ENCODE data around the gene AHNAK.

AHNAK gene

GRCh38 chr11:62592989-62593421, 46.4 kb upstream of the AHNAK start:
- Histone ChIP-seq H3K27ac (ENCODE audit: low read depth, low read length, poor library complexity, severe bottlenecking) (peak overlapping the region; percentile 82), H3K9me3 (ENCODE audit: low read length) (no peaks in the 10 kb centered on the region), H3K4me2 (ENCODE audit: low read length) (peak overlapping the region; percentile 82; the same call in 1 of the 2 replicates), H3K4me1 (ENCODE audit: insufficient read depth, low read length, severe bottlenecking) (peaks cover 33% of the 10 kb centered on the region), H3K9ac (ENCODE audit: low read length) (peak overlapping the region; percentile 83; the same call in 1 of the 2 replicates), H2AFZ (ENCODE audit: low read length) (no peak overlapping the region), H3K9me2 (ENCODE audit: low read depth, low read length) (no peaks in the 10 kb centered on the region), H4K20me1 (ENCODE audit: insufficient read depth, low read length) (no peaks in the 10 kb centered on the region), H3K36me3 (ENCODE audit: insufficient read depth, low read length) (peaks cover 69% of the 10 kb centered on the region), H3F3A (ENCODE audit: insufficient read depth, low read length) (no peaks in the 10 kb centered on the region), H3K4me3 (ENCODE audit: low read depth, low read length, poor library complexity, severe bottlenecking) (no peak overlapping the region), H3K27me3 (ENCODE audit: insufficient read depth, low read length) (no peaks in the 10 kb centered on the region), H3K79me2 (ENCODE audit: insufficient read depth, low read length) (peaks cover 14% of the 10 kb centered on the region)
- TF ChIP-seq EZH2 (IDR thresholded peaks at IDR 0.05; ENCODE audit: borderline replicate concordance, low read length) (no peak), CTCF (IDR thresholded peaks at IDR 0.05; ENCODE audit: low read length) (no peak)

- peaks cover 33% of the 10 kb centered on the region for H3K4me1 ChIP-seq (ENCODE audit: insufficient read depth, low read length, severe bottlenecking)
- H3K9ac ChIP-seq (ENCODE audit: low read length), result peak overlapping the region; percentile 83
- no peaks in the 10 kb centered on the region for H4K20me1 ChIP-seq (ENCODE audit: insufficient read depth, low read length)
- H3F3A ChIP-seq (ENCODE audit: insufficient read depth, low read length), result no peaks in the 10 kb centered on the region
- peak overlapping the region; percentile 82 for H3K27ac ChIP-seq (ENCODE audit: low read depth, low read length, poor library complexity, severe bottlenecking)
- H3K9me3 ChIP-seq (ENCODE audit: low read length), result no peaks in the 10 kb centered on the region
- H3K4me2 ChIP-seq (ENCODE audit: low read length), result peak overlapping the region; percentile 82
- H2AFZ ChIP-seq (ENCODE audit: low read length), result no peak overlapping the region
- H3K27me3 ChIP-seq (ENCODE audit: insufficient read depth, low read length), result no peaks in the 10 kb centered on the region
- peaks cover 14% of the 10 kb centered on the region for H3K79me2 ChIP-seq (ENCODE audit: insufficient read depth, low read length)
- TF ChIP-seq EZH2 (IDR thresholded peaks at IDR 0.05; ENCODE audit: borderline replicate concordance, low read length), result no peak
- H3K36me3 ChIP-seq (ENCODE audit: insufficient read depth, low read length), result peaks cover 69% of the 10 kb centered on the region
- H3K9me2 ChIP-seq (ENCODE audit: low read depth, low read length), result no peaks in the 10 kb centered on the region
- H3K4me3 ChIP-seq (ENCODE audit: low read depth, low read length, poor library complexity, severe bottlenecking), result peak overlapping the region; percentile 65
Measured at GRCh38 chr11:62592146-62592815, 45.7 kb upstream of the AHNAK start.

GRCh38 chr11:62591448-62592145, 45.0 kb upstream of the AHNAK start, which contains the start of gene TUT1:
Gene TUT1, minus strand, starts transcription at chr11:62591523. Its CDS starts 38 bp downstream, at chr11:62591485.
- no peaks in the 10 kb centered on the region for H3K9me3 ChIP-seq (ENCODE audit: low read length)
- peaks cover 65% of the 10 kb centered on the region for H3K36me3 ChIP-seq (ENCODE audit: insufficient read depth, low read length)
- H4K20me1 ChIP-seq (ENCODE audit: insufficient read depth, low read length), result no peaks in the 10 kb centered on the region
- no peak within 1 kb of the TSS for H2AFZ ChIP-seq (ENCODE audit: low read length)
- peak within 1 kb of the TSS; percentile 82 for H3K4me2 ChIP-seq (ENCODE audit: low read length)
- no peaks in the 10 kb centered on the region for H3F3A ChIP-seq (ENCODE audit: insufficient read depth, low read length)
- no peaks in the 10 kb centered on the region for H3K9me2 ChIP-seq (ENCODE audit: low read depth, low read length)
- H3K9ac ChIP-seq (ENCODE audit: low read length), result peak within 1 kb of the TSS; percentile 86
- H3K79me2 ChIP-seq (ENCODE audit: insufficient read depth, low read length), result peaks cover 14% of the 10 kb centered on the region
- peak within 1 kb of the TSS; percentile 79 for H3K4me3 ChIP-seq (ENCODE audit: low read depth, low read length, poor library complexity, severe bottlenecking)
- H3K27me3 ChIP-seq (ENCODE audit: insufficient read depth, low read length), result no peaks in the 10 kb centered on the region
- TF ChIP-seq CTCF (IDR thresholded peaks at IDR 0.05; ENCODE audit: low read length) (no peak), EZH2 (IDR thresholded peaks at IDR 0.05; ENCODE audit: borderline replicate concordance, low read length) (no peak)
- H3K4me1 ChIP-seq (ENCODE audit: insufficient read depth, low read length, severe bottlenecking), result peaks cover 33% of the 10 kb centered on the region
- H3K27ac ChIP-seq (ENCODE audit: low read depth, low read length, poor library complexity, severe bottlenecking), result peak within 1 kb of the TSS; percentile 82
